Stimulated activated naive CD8-positive, alpha-beta T cell treated with anti-CD3 and anti-CD28 coated beads, Interleukin-15, amount 100 ng/mL, for 72 hours (primary cell): ENCODE measurements around the gene KCNH2.

Experiments used
- ATAC-seq: fragments of 150-1000 bp; cut with Tn5 transposase; 2 replicates; pipeline ENCODE4 v1.10.0; 2021; ENCODE audit warnings: mild to moderate bottlenecking, moderate library complexity
- DNase-seq, 2 donors: peaks; one replicate each; pipeline ENCODE4 v3.0.0; 2021 to 2022
- H3K27ac Mint-ChIP-seq, 2 donors: one replicate each; pipeline ENCODE4 v1.8.0; 2022; ENCODE audit warnings: mild to moderate bottlenecking in 2 of 2, mixed read lengths in 2 of 2, moderate library complexity in 2 of 2
- H3K27me3 Mint-ChIP-seq: one replicate; pipeline ENCODE4 v1.8.0; 2022; ENCODE audit warnings: mixed read lengths
- H3K4me1 Mint-ChIP-seq: one replicate; pipeline ENCODE4 v1.8.0; 2022; ENCODE audit warnings: mild to moderate bottlenecking, mixed read lengths
- H3K4me3 Mint-ChIP-seq, 2 donors: one replicate each; pipeline ENCODE4 v1.8.0; 2022; ENCODE audit warnings: mild to moderate bottlenecking in 2 of 2, mixed read lengths in 2 of 2, moderate library complexity in 1 of 2
- H3K9me3 Mint-ChIP-seq, 2 donors: one replicate each; pipeline ENCODE4 v1.8.0; 2022; ENCODE audit warnings: mixed read lengths in 2 of 2

KCNH2 gene

DNA sequence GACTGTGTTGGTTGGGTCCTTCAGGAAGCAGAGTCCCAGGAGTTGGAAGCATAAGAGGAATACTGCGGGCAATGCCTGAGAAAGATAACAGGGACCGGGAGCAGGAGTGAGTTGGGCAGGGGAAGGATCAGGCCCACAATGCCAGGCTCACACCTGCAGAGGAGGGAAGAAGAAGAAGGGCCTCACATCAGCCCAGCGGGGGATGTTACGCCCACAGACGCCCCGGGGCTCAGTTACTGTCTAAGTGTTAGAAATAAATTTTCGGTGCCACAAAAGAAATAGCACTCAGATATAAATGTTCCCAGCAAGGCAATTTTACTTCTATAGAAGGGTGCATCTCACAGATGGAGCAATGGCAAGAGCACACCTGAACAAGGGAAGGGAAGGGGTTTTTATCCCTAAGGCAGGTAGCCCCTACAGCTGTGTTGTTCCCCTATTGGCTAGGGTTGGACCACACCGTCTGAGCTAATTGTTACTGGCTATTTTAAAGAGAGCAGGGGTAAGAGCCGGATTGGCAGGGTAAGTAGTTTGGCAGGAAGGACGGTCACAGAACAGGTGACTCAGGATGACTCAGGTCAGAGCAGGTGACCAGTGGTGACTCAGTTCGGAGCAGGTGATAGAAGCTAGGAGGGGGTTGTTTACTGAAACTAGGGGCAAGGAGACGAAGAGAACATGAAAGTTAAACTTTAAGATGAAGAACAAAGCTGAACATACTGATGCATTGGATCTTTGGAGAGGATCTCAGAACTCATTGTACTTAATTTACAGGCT lies 12.5 kb upstream of the KCNH2 start, which contains the start of gene NOS3:
Gene NOS3, plus strand, starts transcription at position 602 of the 771 bp plus-strand sequence. CDS start 2,787 bp downstream, outside the sequence.
- Mint-ChIP-seq H3K27me3 (peaks cover 21% of the 10 kb centered on the region), H3K9me3 (peaks cover 17 to 23% of the 10 kb centered on the region in 2 donors), H3K4me1 (peaks cover 37% of the 10 kb centered on the region), H3K4me3 (no peak within 1 kb of the TSS), H3K27ac (peak within 1 kb of the TSS in 1 of 2 donors; percentile 57)
- no peak for ATAC-seq
- no peak for DNase-seq

DNA sequence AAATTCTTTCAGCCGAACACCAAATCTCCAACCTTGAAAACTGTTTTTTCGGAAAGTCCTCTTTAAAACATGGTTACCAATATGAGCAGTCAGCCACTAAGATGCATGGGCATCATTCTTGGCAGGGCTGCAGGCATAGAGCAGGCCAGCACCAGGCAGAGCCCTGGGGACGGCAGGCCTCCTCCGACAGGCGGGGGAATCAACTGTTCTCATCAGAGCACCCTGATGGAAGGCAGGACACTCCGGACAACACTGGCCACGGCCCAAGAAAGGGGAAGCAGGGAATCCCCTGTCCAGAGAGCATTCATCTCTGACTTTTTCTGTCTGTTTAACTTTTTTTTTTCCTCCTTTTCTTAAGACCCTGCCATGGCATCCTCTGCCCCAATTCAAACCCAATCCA lies 11.3 kb upstream of the KCNH2 start:
- no peak for ATAC-seq
- H3K27ac Mint-ChIP-seq, result no peak overlapping the region
- peaks cover 17 to 23% of the 10 kb centered on the region in 2 donors for H3K9me3 Mint-ChIP-seq
- H3K27me3 Mint-ChIP-seq, result peaks cover 25% of the 10 kb centered on the region
- H3K4me1 Mint-ChIP-seq, result peaks cover 28% of the 10 kb centered on the region
- H3K4me3 Mint-ChIP-seq, result no peak overlapping the region
- DNase-seq, result no peak

DNA sequence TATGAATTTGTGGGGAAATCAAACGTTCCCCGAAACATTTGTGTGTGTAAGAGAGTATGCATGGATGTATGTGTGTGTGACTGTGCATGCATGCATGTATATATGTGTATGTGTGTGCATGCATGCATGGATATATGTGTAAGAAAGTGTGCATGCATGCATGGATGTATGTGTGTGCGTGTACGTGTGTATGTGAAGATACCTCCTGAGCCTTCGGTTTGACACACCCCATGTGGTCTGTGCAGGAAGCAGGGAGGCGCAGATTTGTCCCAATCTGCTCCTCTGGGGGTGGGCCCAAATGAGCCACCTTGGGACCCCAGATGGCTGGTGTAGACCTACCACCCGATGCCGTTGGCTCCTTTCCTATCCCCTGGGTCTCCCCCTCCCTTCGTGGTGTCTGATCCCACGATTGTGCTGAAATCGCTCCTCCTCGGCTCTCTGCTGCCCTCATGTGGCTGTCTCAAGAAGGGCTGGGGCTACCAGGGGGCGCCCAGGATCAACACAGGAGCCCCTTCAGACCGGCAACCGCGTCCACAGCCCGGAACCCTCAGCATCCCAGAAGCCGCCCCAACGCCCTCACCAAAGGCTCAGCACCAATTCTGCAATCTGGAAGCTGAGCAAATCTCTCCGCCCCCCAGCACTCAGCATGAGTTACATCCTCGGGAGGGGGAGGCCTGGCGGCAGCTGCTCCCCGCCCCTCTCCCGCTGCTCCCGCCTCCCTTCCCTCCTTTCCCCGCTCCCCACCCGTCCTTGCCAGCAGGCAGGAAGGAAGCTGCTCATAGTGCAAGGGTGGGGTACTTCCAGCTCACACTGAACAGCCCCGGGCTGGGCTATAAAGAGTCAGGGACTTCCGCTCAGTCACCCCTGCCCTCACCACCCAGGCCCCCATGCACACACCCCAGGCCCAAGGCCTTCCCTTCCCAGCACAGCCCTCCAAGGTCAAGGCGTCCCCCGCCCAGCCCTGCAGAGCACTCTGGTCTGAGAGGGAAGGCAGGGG lies 10.4 kb upstream of the KCNH2 start:
- peaks cover 28% of the 10 kb centered on the region for H3K4me1 Mint-ChIP-seq
- no peak overlapping the region for H3K27ac Mint-ChIP-seq
- peaks cover 17 to 23% of the 10 kb centered on the region in 2 donors for H3K9me3 Mint-ChIP-seq
- H3K27me3 Mint-ChIP-seq, result peaks cover 25% of the 10 kb centered on the region
- ATAC-seq (peak; percentile 73), DNase-seq (peak; percentile 67 to 69)
- H3K4me3 Mint-ChIP-seq, result peak overlapping the region; percentile 1 to 63

DNA sequence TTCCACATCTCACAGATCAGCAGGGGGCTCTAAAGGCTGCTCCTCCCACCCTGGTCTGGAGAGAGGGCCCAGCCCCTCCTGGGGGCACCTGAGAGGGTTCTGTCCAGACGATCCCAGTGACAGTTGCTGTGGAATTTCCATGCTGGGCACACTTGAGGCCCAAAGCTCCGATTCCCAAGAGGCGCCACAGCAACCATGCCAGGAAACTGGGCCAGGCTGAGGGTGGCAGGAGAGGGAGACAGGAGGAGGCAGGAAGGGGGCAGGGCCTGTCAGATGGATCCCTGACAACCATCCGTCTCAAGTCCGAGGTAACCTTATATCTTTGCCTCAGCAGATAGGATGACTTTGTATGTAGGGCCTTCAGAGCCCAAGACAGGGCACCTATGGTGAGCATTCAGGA lies 8.4 kb upstream of the KCNH2 start:
- Mint-ChIP-seq H3K4me3 (no peak overlapping the region), H3K27ac (no peak overlapping the region), H3K27me3 (peaks cover 43% of the 10 kb centered on the region), H3K9me3 (peaks cover 17 to 22% of the 10 kb centered on the region in 2 donors), H3K4me1 (peaks cover 23% of the 10 kb centered on the region)
- DNase-seq (no peak), ATAC-seq (no peak)

DNA sequence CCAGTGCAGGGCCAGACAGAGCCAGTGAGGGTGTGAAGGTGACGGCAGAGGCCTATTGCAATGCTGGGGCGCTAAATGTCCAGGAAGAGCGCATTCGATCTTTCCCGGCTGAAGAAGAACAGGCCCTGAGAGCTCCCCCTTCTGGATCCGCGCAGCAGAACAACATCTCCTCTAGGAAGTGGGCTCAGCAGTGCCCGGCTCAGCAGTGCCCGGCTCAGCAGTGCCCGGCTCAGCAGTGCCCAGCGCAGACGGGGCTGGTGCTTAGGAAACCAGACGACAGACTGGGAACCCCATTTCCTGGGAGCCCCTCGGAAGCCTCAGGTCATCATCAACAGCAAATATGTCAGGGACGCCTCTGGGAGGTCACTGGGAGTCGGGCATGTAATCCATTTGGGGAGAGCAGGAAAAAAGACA lies 8.0 kb upstream of the KCNH2 start:
- peaks cover 23% of the 10 kb centered on the region for H3K4me1 Mint-ChIP-seq
- H3K27me3 Mint-ChIP-seq, result peaks cover 48% of the 10 kb centered on the region
- no peak overlapping the region for H3K27ac Mint-ChIP-seq
- DNase-seq (peak in 1 of 2 donors; percentile 52), ATAC-seq (peak; percentile 54)
- H3K4me3 Mint-ChIP-seq, result no peak overlapping the region
- H3K9me3 Mint-ChIP-seq, result peaks cover 13 to 17% of the 10 kb centered on the region in 2 donors

DNA sequence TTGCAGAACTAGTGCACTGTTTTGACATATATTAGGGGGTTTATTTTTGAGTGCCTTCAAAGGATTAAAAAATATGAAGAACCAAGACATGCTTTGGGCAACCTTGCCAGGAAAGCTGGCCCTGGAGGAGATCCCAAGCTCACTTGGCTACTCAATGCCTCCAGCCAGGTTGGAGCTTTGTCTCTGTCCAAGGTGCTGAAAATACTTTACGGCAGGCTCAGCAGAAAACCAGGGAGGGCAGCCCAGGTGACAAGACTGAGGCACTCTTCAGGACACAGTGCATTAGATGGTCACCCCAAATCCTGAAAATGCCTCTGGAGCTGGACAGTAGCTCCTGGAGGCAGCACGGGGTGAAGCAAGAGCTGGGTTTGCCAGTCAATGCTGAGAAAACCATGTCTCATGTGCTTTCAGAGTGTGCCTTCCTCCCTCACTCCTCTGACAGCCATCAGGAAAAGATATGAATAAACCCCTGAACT lies 5.8 kb upstream of the KCNH2 start:
- Mint-ChIP-seq H3K27me3 (peaks cover 69% of the 10 kb centered on the region), H3K4me1 (peaks cover 30% of the 10 kb centered on the region), H3K9me3 (no peaks in the 10 kb centered on the region), H3K4me3 (no peak overlapping the region), H3K27ac (no peak overlapping the region)
- ATAC-seq (no peak), DNase-seq (no peak)

DNA sequence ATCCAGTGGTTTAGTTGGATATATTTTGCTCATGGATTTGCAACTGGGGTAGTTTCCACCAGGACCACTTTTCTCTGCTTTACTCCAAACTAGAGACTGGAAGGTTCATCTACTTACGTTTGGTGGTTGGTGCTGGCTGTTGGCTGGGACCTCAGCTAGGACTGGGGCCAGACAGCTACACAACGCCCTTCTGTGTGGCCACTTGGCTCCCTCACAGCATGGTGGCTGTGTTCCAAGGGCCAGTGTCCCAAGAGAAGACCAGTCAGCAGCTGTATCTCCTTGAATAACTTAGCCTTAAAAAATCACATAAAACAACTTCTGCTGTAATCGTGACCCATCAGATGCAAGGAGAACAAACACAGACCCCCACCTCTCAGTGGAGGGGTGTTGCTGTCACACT lies 4.2 kb upstream of the KCNH2 start:
- no peaks in the 10 kb centered on the region for H3K9me3 Mint-ChIP-seq
- peaks cover 77% of the 10 kb centered on the region for H3K27me3 Mint-ChIP-seq
- H3K4me3 Mint-ChIP-seq, result no peak overlapping the region
- ATAC-seq (no peak), DNase-seq (no peak)
- H3K4me1 Mint-ChIP-seq, result peaks cover 29% of the 10 kb centered on the region
- no peak overlapping the region for H3K27ac Mint-ChIP-seq

DNA sequence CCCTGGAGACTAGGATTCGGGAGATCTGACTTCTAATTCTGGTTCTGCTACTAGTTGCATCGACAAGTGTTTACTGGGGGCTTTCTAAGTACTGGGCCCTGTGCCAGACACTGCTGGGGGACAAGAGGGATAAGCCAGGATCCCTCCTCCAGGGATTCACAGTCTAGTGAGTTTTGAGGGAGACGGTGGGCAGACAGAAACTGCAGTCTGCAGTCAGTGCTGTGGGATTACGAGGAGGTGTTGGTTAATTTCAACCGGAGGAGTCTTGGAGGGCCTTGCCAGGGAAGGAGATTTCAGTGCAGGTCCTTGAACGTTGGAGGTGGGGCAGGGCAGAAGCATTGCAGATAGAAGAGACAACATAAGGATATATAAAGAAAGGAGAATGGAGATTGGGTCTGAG lies 3.5 kb upstream of the KCNH2 start:
- Mint-ChIP-seq H3K27ac (no peak overlapping the region), H3K27me3 (peaks cover 77% of the 10 kb centered on the region), H3K4me1 (peaks cover 36% of the 10 kb centered on the region), H3K9me3 (no peaks in the 10 kb centered on the region), H3K4me3 (no peak overlapping the region)
- DNase-seq, result no peak
- no peak for ATAC-seq

DNA sequence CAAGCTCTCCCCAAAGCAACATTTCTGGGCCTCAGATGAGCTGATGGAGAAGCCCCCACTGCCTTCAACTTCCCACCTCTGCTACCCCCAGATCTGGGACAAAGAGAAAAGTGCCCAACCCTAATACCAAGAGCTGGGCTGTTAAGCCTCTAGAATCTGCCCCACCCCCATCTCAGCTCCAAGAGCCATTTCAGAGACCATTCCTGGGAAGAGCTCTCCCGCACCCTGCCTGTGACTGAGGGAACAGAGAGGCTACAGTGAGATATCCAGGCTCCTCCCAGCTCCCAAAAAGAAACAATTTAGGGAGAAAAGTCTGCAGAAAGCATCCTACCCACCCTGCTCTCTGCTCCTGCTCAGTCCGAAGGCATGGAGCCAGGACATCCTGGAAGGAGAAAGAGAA lies 2.5 kb upstream of the KCNH2 start:
- Mint-ChIP-seq H3K27ac (no peak overlapping the region), H3K27me3 (peaks cover 77% of the 10 kb centered on the region), H3K9me3 (no peaks in the 10 kb centered on the region), H3K4me1 (peaks cover 37% of the 10 kb centered on the region), H3K4me3 (no peak overlapping the region)
- no peak for ATAC-seq
- DNase-seq, result no peak

DNA sequence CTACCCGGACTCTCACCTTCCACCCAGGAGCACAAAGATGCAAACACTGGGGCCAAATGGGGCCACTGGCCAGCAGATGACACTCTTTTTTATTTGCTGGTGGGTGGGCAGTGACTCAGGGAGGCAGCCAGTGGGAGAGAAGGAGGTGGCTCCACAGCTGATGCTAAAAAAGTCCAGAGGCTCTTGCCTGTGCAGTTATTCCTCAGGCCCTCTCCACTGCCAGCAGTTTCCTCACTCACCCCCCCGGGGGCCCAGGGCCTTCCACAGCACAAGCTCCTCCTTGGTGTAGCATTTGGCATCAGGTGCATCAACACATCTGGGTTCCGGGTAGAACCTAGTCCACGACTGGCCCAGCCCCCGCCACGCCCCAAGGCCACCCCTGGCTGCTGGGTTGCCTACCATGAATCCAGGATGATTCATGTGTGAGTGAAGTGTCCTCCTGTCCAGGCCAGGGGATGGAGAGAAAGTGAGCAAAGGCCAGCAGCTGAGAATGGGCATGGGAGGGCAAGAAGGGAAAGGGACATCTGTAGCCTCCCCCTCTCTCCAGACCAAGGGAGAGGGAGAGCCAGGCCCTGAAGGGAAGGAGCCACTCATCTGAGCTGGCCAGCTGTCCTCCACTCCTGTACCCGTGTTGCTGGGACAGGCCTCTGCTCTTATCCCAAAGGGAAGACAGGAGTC lies 1.7 kb upstream of the KCNH2 start:
- Mint-ChIP-seq H3K27ac (no peak overlapping the region), H3K4me1 (peaks cover 42% of the 10 kb centered on the region), H3K27me3 (peaks cover 77% of the 10 kb centered on the region), H3K9me3 (no peaks in the 10 kb centered on the region), H3K4me3 (peak overlapping the region in 1 of 2 donors; percentile 45)
- DNase-seq (no peak), ATAC-seq (no peak)

DNA sequence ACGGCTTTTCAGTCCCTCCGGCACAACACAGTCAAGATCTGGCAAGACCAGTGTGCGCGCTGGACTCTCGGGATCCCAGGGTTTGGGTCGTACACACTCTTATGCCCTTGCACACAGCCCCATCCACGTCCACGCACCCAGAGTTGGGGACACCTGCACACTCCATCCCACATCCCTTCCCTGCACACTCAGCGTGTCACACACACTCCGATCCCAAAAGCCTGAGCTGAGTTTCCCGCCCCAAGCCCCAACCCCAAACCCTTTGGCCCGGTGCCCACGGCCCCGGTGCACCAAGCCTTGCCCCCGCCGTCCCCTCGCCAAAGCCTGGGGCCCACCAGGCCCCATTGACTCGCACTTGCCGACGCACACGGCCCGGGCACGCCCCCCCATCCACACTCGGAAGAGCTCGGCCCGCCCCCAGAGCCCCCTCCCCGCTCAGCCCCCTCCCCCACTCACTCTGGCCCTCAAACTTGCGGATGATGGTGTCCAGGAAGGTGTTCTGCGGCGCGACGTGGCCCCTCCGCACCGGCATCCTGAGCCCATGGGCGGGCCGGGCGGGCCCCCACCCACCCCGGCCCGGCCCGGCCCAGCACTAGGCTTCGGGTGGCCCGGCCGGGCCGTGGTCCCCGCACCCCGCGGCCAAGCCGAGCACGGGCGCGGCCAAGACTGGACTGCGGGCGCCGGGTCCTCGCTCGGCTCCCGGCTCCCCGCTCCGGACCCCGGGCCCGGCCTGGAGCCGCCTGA lies 567 bp downstream of the KCNH2 start:
- DNase-seq, result no peak
- no peak for ATAC-seq
- no peaks in the 10 kb centered on the region for H3K9me3 Mint-ChIP-seq
- peaks cover 56% of the 10 kb centered on the region for H3K4me1 Mint-ChIP-seq
- peaks cover 69% of the 10 kb centered on the region for H3K27me3 Mint-ChIP-seq
- H3K4me3 Mint-ChIP-seq, result peak overlapping the region; percentile 76 to 78
- H3K27ac Mint-ChIP-seq, result no peak overlapping the region

DNA sequence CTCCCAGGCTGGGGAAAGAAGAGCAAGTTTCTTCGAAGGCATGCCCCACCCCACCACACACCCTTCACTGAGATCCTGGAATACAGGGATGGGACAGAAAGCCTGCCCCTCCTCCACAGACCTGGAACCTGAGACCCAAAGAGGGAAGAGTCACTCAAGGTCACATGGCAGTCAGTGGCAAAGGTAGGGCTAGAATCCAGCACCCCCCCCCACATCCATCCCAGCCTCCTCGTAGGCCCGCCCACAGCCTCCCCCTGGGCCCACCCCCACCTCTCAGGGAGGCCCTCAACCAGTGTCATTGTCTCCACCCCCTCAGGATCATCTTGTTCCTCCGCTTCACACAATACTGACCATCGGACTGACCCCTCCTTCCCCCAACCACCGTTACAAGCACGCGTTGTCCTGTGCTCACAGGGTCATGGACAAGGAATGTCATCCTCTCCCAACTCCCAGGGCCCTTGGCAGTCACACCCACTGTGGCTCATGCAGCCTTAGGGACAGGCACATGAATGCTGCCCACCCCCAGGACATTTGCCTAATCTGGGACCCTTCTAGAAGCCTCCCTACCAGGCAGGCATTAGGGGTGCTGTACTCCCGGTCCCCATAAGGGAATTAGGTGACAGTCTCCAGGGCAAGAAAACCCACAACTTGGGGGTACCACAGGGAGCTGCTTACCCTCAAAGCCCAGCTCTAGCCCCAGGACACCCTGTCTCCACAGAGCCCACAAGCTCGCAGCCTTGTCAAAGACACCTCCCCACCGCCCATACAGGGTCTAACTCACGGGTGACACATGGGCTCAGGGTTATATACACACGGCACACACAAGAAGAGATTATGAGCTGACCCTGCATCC lies 1.4 kb downstream of the KCNH2 start:
- Mint-ChIP-seq H3K27ac (peak overlapping the region in 1 of 2 donors; percentile 55), H3K4me3 (peak overlapping the region; percentile 76 to 78), H3K4me1 (peaks cover 56% of the 10 kb centered on the region), H3K9me3 (no peaks in the 10 kb centered on the region), H3K27me3 (peaks cover 61% of the 10 kb centered on the region)
- ATAC-seq (no peak), DNase-seq (no peak)

DNA sequence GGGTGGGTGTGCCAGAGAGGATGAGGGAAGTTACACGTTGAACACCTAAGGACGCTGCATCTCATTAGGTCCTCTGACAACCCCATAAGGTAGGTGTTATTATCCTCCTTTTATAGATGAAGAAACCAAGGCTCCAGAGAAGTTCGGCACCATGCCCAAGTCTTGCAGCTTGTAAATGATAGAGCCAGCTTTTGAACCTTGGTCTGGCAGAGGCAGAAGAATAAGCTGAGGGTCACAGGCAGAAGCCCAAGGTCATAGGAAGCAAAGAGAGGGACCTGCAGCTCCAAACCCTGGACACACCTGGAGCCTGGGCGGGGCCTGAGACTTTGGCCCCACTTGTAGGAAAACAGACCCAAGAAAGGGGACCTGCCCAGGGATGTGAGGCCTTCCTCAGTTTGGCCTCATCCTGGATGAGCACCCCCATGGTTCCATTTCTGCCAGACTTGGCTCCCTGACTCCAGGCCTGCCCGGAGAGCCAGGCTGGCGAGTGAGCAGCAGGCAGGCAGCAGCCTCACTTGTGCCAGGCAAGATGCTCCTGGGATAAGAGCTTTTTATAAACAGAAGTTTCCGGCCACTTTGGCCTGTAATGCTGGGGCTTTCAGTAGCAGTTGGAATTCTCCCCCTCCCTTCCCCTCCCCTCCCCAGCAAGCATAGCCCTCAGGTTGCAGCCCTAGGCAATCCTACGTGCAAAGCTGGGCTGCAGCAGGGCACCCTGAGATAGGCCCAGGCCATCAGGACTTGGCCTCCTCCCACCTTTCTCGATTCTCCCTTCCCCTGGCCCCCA lies 2.4 kb downstream of the KCNH2 start:
- peak overlapping the region in 1 of 2 donors; percentile 79 for H3K27ac Mint-ChIP-seq
- ATAC-seq (no peak), DNase-seq (no peak)
- peaks cover 56% of the 10 kb centered on the region for H3K4me1 Mint-ChIP-seq
- H3K9me3 Mint-ChIP-seq, result no peaks in the 10 kb centered on the region
- peak overlapping the region; percentile 75 to 93 for H3K4me3 Mint-ChIP-seq
- peaks cover 51% of the 10 kb centered on the region for H3K27me3 Mint-ChIP-seq
